Effector memory CD4-positive, alpha-beta T cell (primary cell): Measurements from ENCODE around the gene LRRFIP1.

Source experiments
- DNase-seq, 3 donors: peaks; one replicate each; pipeline ENCODE4 v3.0.0-alpha.2; 2020
- H3K27ac ChIP-seq: 2 replicates; pipeline ENCODE4 v1.7.0; 2013; ENCODE audit warnings: mild to moderate bottlenecking, low read length, moderate library complexity; ENCODE audit not compliant: insufficient read depth, poor library complexity, severe bottlenecking
- H3K27me3 ChIP-seq: replicated peaks from 2 replicates; pipeline ENCODE4 v1.7.0; 2013; ENCODE audit warnings: mild to moderate bottlenecking, low read length; ENCODE audit not compliant: insufficient read depth, control insufficient read depth, poor library complexity, severe bottlenecking
- H3K36me3 ChIP-seq: 2 replicates; pipeline ENCODE4 v1.7.0; 2013; ENCODE audit warnings: mild to moderate bottlenecking, low read length, moderate library complexity; ENCODE audit not compliant: control insufficient read depth, insufficient read depth
- H3K4me1 ChIP-seq: 2 replicates; pipeline ENCODE4 v1.7.0; 2013; ENCODE audit warnings: low read length, mild to moderate bottlenecking; ENCODE audit not compliant: control insufficient read depth, insufficient read depth, poor library complexity, severe bottlenecking
- H3K4me3 ChIP-seq: 2 replicates; pipeline ENCODE4 v1.7.0; 2013; ENCODE audit warnings: low read length, low read depth, mild to moderate bottlenecking; ENCODE audit not compliant: insufficient read depth, poor library complexity, severe bottlenecking
- H3K9me3 ChIP-seq: 2 replicates; pipeline ENCODE4 v1.7.0; 2013; ENCODE audit warnings: mild to moderate bottlenecking, low read length, moderate library complexity; ENCODE audit not compliant: control insufficient read depth

LRRFIP1 gene

DNA sequence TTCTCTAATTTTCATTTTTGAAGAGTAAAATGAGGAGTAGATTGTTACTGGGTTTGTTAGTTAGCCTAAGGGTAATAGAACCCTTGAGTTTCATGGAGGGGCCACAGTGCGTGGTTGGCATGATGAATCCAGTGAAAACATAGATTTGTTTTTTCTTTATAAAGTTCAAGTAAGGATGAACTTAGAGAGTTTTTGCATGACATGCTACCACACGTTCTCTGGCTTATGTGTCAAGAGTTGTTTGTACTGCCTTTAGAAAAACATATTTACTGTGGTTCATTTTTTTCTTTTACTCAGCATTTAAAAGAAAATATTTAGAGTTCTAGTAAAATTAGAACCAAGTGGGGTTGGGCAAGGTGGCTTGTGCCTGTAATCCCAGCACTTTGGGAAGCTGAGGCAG, 193.0 kb downstream of the LRRFIP1 start:
- Histone ChIP-seq H3K27ac (no peak overlapping the region), H3K9me3 (no peaks in the 10 kb centered on the region), H3K4me1 (no peaks in the 10 kb centered on the region), H3K4me3 (no peak overlapping the region), H3K27me3 (no peaks in the 10 kb centered on the region), H3K36me3 (no peaks in the 10 kb centered on the region)
- DNase-seq, result no peak

DNA sequence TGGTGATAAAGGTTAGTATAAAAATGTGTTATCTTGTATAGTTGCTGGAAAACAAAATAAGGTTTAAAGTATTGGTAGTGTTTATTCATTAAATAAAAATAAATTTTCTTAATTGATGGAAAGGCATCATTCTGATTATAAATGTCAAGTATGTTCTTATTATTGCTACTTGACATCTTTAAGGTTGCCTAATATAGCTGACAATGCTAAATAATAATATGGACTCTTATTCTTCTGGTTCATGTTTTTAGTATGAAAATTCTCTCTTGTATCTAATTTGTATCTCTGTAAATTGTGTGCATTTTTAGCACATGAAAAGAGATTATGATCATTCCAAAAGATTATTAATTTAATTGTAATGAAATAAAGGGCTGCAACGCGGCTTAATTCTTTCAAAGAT, 196.2 kb downstream of the LRRFIP1 start:
- no peaks in the 10 kb centered on the region for H3K36me3 ChIP-seq
- H3K4me1 ChIP-seq, result no peaks in the 10 kb centered on the region
- no peaks in the 10 kb centered on the region for H3K27me3 ChIP-seq
- no peak overlapping the region for H3K4me3 ChIP-seq
- no peak overlapping the region for H3K27ac ChIP-seq
- no peak for DNase-seq
- no peaks in the 10 kb centered on the region for H3K9me3 ChIP-seq

DNA sequence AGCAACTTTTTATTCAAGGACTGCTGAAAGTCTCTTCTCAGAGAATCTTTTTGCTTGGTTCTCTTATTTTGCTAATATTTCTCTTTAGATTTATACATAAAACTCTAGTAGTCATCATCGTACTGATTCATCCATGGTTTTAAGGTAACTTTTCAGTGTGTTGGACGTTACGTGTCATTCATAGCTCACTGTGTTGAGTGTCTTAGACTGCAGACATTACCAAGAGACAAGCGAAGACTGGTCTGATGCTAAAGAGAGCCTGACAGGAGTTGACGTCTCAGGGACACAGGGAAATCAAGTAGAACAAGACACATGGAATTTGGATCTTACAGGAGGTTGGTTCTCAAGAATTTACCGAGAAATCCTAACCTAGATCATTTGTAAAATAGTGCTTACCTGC, 196.7 kb downstream of the LRRFIP1 start:
- Histone ChIP-seq H3K27me3 (no peaks in the 10 kb centered on the region), H3K4me3 (no peak overlapping the region), H3K27ac (no peak overlapping the region), H3K4me1 (no peaks in the 10 kb centered on the region), H3K36me3 (no peaks in the 10 kb centered on the region), H3K9me3 (no peaks in the 10 kb centered on the region)
- no peak for DNase-seq

DNA sequence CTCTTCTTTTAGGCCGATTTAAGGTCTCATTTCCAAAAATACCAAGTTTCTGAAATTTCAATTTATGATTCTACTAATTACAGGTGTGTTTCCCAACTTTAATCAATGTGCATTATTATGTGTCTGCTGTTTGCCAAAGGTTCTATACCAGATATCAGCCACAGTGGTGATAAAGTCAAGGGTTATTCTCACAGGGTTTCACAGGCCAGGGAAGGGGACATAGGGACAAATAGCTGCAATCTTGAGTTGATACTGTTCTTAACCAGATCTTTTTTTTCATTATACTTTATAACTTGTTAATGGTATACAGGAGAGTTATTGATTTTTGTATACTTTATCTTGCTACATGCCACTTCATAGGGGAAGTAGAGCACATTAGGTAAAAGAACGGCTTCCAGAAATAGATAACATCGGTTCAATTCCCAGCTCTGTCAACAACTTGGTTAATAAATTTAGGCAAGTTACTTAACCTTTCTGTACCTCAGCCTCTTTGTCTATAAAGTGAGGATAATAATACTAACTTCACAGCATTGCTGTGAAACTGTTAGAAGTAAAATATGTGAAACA, 200.1 kb downstream of the LRRFIP1 start:
- H3K4me3 ChIP-seq, result no peak overlapping the region

More for the DNA sequence above, 200.1 kb downstream of the LRRFIP1 start:
- Histone ChIP-seq H3K27ac (no peak overlapping the region), H3K36me3 (no peaks in the 10 kb centered on the region), H3K9me3 (no peaks in the 10 kb centered on the region), H3K27me3 (no peaks in the 10 kb centered on the region), H3K4me1 (no peaks in the 10 kb centered on the region)
- DNase-seq, result no peak
